Uterus (tissue), 2 donors: Measurements from ENCODE around the gene SLC22A24.

Experiments used
- CTCF ChIP-seq, 4 experiments: fragments of 200-600 bp in 2 of 4; fragments of 450-650 bp in 2 of 4; sonication (generic) in 2 of 4; IDR thresholded peaks; one replicate each; pipeline ENCODE4 v1.5.1; 2016 to 2019; ENCODE audit warnings: antibody characterized with exemption in 4 of 4, mild to moderate bottlenecking in 2 of 4, moderate library complexity in 1 of 4
- POLR2A ChIP-seq, 2 donors: fragments of 450-650 bp; IDR thresholded peaks; one replicate each; pipeline ENCODE4 v1.6.1; 2016; ENCODE audit warnings: antibody characterized with exemption in 2 of 2, mild to moderate bottlenecking in 1 of 2, moderate library complexity in 1 of 2

GRCh38 chr11:63179432-63180041 lies 35.5 kb upstream of the SLC22A24 start:
- no peak for TF ChIP-seq CTCF (IDR thresholded peaks at IDR 0.05)
- TF ChIP-seq POLR2A (IDR thresholded peaks at IDR 0.05): no peak
